ENCODE data around the gene KIF13A. TPM values are rescaled to one million over a fixed set of nuclear protein-coding genes. Genes with fewer than 3 reads are reported as not detected.

The KIF13A gene
- total RNA-seq, 1 experiment from 2014 or later, result 49.3 TPM

- peaks cover 48% of the 10 kb centered on the region for H3K4me1 ChIP-seq (ENCODE audit: control insufficient read depth, insufficient read depth, low read length)
- H3K27me3 ChIP-seq (ENCODE audit: control insufficient read depth, insufficient read depth, low read length), result no peaks in the 10 kb centered on the region
- ATAC-seq (peak; percentile 78), DNase-seq (ENCODE audit: low read depth, low spot score) (peak; percentile 52)
- H3K4me3 ChIP-seq (ENCODE audit: low read depth in 2 of 2, low read length in 2 of 2), result no peak overlapping the region
- H3K27ac ChIP-seq (ENCODE audit: low read length), result peak overlapping the region; percentile 81
- BruUV-seq (replicated peaks), result no TSS peak
- in situ Hi-C loops (cut with HindIII; ENCODE audit: low pct_unique_long_range_greater_than_20kb, low sequenced_read_pairs) (no loop called here), intact Hi-C loops (cut with micrococcal nuclease; ENCODE audit: unreplicated experiment) (loop anchor here (10.0 kb wide), 2 partner anchors 121 to 261 kb away; partner anchors contain the start of genes KIF13A and NHLRC1)
- no peaks in the 10 kb centered on the region for H3K36me3 ChIP-seq (ENCODE audit: control insufficient read depth, insufficient read depth, low read length)
- ChIA-PET POLR2A (no interaction called here), CTCF (interaction anchor here (0.7 kb wide), 2 partner anchors 47 to 417 kb away, joined by 3 read pairs; no protein-coding TSS in a partner anchor)
- TF ChIP-seq SIN3A (IDR thresholded peaks at IDR 0.05; ENCODE audit: borderline replicate concordance, insufficient read depth, low read depth, low read length), result no peak
- TF ChIP-seq CTCF (IDR thresholded peaks at IDR 0.05), result no peak
- no peak for TF ChIP-seq TCF7L2 (IDR thresholded peaks at IDR 0.05; ENCODE audit: low read depth, low read length)
- no peak for TF ChIP-seq POLR2AphosphoS5 (IDR thresholded peaks at IDR 0.05; ENCODE audit: low read depth, low read length)
- TF ChIP-seq REST (IDR thresholded peaks at IDR 0.05; ENCODE audit: insufficient read depth in 1 of 2, low read depth in 2 of 2, low read length in 1 of 2), result no peak
- H3K9me3 ChIP-seq (ENCODE audit: control insufficient read depth, insufficient read depth, low read depth, low read length), result no peaks in the 10 kb centered on the region
Observed at GRCh38 chr6:17863901-17864754, 123.3 kb downstream of the KIF13A start.

- no peak overlapping the region for H3K4me3 ChIP-seq (ENCODE audit: low read depth in 2 of 2, low read length in 2 of 2)
- no peak overlapping the region for H3K27ac ChIP-seq (ENCODE audit: low read length)
- intact Hi-C loops (cut with micrococcal nuclease; ENCODE audit: unreplicated experiment), result loop anchor here (10.0 kb wide), 2 partner anchors 123 to 263 kb away; partner anchors contain the start of genes KIF13A and NHLRC1
- ChIA-PET CTCF (no interaction called here), POLR2A (no interaction called here)
- TF ChIP-seq REST (IDR thresholded peaks at IDR 0.05; ENCODE audit: insufficient read depth in 1 of 2, low read depth in 2 of 2, low read length in 1 of 2) (no peak), POLR2AphosphoS5 (IDR thresholded peaks at IDR 0.05; ENCODE audit: low read depth, low read length) (no peak), TCF7L2 (IDR thresholded peaks at IDR 0.05; ENCODE audit: low read depth, low read length) (no peak), SIN3A (IDR thresholded peaks at IDR 0.05; ENCODE audit: borderline replicate concordance, insufficient read depth, low read depth, low read length) (no peak), CTCF (IDR thresholded peaks at IDR 0.05) (no peak)
- BruUV-seq (replicated peaks), result no TSS peak
- no peaks in the 10 kb centered on the region for H3K36me3 ChIP-seq (ENCODE audit: control insufficient read depth, insufficient read depth, low read length)
- H3K4me1 ChIP-seq (ENCODE audit: control insufficient read depth, insufficient read depth, low read length), result peaks cover 33% of the 10 kb centered on the region
- DNase-seq (ENCODE audit: low read depth, low spot score) (no peak), ATAC-seq (no peak)
- H3K9me3 ChIP-seq (ENCODE audit: control insufficient read depth, insufficient read depth, low read depth, low read length), result no peaks in the 10 kb centered on the region
- H3K27me3 ChIP-seq (ENCODE audit: control insufficient read depth, insufficient read depth, low read length), result no peaks in the 10 kb centered on the region
- in situ Hi-C loops (cut with HindIII; ENCODE audit: low pct_unique_long_range_greater_than_20kb, low sequenced_read_pairs), result no loop called here
Observed at GRCh38 chr6:17861361-17861760, 126.1 kb downstream of the KIF13A start.

Data from Panc1 (cell line).